B cell (primary cell): ENCODE measurements around the gene PRDM13. TPM values are rescaled to one million over a fixed set of nuclear protein-coding genes. Genes with fewer than 3 reads are reported as not detected.

Experiments used
- ATAC-seq: fragments of 200-7000 bp; cut with Tn5 transposase; one replicate; pipeline ENCODE4 v1.10.0; 2021; ENCODE audit warnings: low read depth, mild to moderate bottlenecking, moderate number of reproducible peaks, moderate library complexity
- CTCF ChIA-PET: fragments of 350-600 bp; sonication (Branson Sonifier 250); formaldehyde crosslinking; loops from one replicate; lab custom pipeline; 2021; ENCODE audit warnings: antibody characterized with exemption, inconsistent platforms; lab: Charles Lee
- POLR2A ChIA-PET: fragments of 350-600 bp; sonication (Branson Sonifier 250); formaldehyde crosslinking; loops from one replicate; lab custom pipeline; 2021; ENCODE audit warnings: antibody characterized with exemption; lab: Charles Lee
- DNase-seq: peaks from one replicate; pipeline ENCODE4 v3.0.0; 2013
- H2AFZ ChIP-seq: 2 replicates; pipeline ENCODE4 v1.6.1; 2012; ENCODE audit warnings: mild to moderate bottlenecking, low read depth, low read length; ENCODE audit not compliant: insufficient read depth, poor library complexity, severe bottlenecking
- H3K27ac ChIP-seq, 2 donors: 1 replicate in 1 of 2; 2 replicates in 1 of 2; pipeline ENCODE4 v1.5.1; 2012 to 2013; ENCODE audit warnings: low read length in 2 of 2, mild to moderate bottlenecking in 2 of 2, moderate library complexity in 1 of 2
- H3K27me3 ChIP-seq, 4 experiments: fragments of 200-600 bp in 1 of 4; sonication (generic) in 1 of 4; replicated peaks in 1 of 4; 1 replicate in 2 of 4; 2 replicates in 2 of 4; pipeline versions ENCODE4 v1.6.1 to v1.7.0; 2013 to 2016; ENCODE audit warnings: low read length in 3 of 4, mild to moderate bottlenecking in 2 of 4, mixed read lengths in 1 of 4, moderate library complexity in 1 of 4; ENCODE audit not compliant: insufficient read depth in 4 of 4, control insufficient read depth in 3 of 4; ENCODE audit errors: control extremely low read depth in 1 of 4
- H3K36me3 ChIP-seq, 2 experiments: replicated peaks in 1 of 2; 1 replicate in 1 of 2; 2 replicates in 1 of 2; pipeline versions ENCODE4 v1.6.1 to v1.7.1; 2013; ENCODE audit warnings: low read length in 1 of 2; ENCODE audit not compliant: insufficient read depth in 2 of 2, control insufficient read depth in 1 of 2; ENCODE audit errors: control extremely low read depth in 1 of 2, extremely low read depth in 1 of 2
- H3K4me1 ChIP-seq, 2 donors: fragments of 200-600 bp in 1 of 2; sonication (generic) in 1 of 2; 1 replicate in 1 of 2; 2 replicates in 1 of 2; pipeline versions ENCODE4 v1.5.1 to v1.6.1; 2013 to 2017; ENCODE audit warnings: low read length in 2 of 2; ENCODE audit not compliant: control insufficient read depth in 2 of 2, insufficient read depth in 2 of 2
- H3K4me2 ChIP-seq: replicated peaks from 2 replicates; pipeline ENCODE3; 2012; ENCODE audit warnings: mild to moderate bottlenecking, low read depth, low read length; ENCODE audit not compliant: poor library complexity, severe bottlenecking
- H3K4me3 ChIP-seq, 5 experiments: fragments of 200-600 bp in 1 of 5; sonication (generic) in 1 of 5; 1 replicate in 3 of 5; 2 replicates in 2 of 5; pipeline versions ENCODE4 v1.5.1 to v1.7.0; 2011 to 2016; ENCODE audit warnings: low read length in 4 of 5, mild to moderate bottlenecking in 4 of 5, low read depth in 2 of 5, control low read depth in 1 of 5, moderate library complexity in 1 of 5; ENCODE audit not compliant: insufficient read depth in 1 of 5; ENCODE audit errors: control extremely low read depth in 1 of 5, extremely low read depth in 1 of 5
- H3K79me2 ChIP-seq: fragments of 200-600 bp; sonication (generic); one replicate; pipeline ENCODE4 v1.6.0; 2016; ENCODE audit warnings: low read length; ENCODE audit not compliant: control insufficient read depth, insufficient read depth
- H3K9ac ChIP-seq: fragments of 200-600 bp; sonication (generic); 2 replicates; pipeline ENCODE4 v1.6.1; 2017; ENCODE audit warnings: mild to moderate bottlenecking, low read length, moderate library complexity
- H3K9me3 ChIP-seq, 3 donors: one replicate each; pipeline versions ENCODE4 v1.6.1 to v1.7.1; 2013; ENCODE audit warnings: low read length in 2 of 3; ENCODE audit not compliant: control insufficient read depth in 2 of 3, insufficient read depth in 1 of 3; ENCODE audit errors: control extremely low read depth in 1 of 3
- H4K20me1 ChIP-seq: 2 replicates; pipeline ENCODE4 v1.6.0; 2012; ENCODE audit warnings: mild to moderate bottlenecking, low read length; ENCODE audit not compliant: insufficient read depth, control insufficient read depth, poor library complexity, severe bottlenecking
- H3K27ac Mint-ChIP-seq: one replicate; pipeline ENCODE4 v1.8.0; 2021; ENCODE audit warnings: mixed read lengths
- H3K27me3 Mint-ChIP-seq: one replicate; pipeline ENCODE4 v1.8.0; 2021; ENCODE audit warnings: mixed read lengths
- H3K4me1 Mint-ChIP-seq: one replicate; pipeline ENCODE4 v1.8.0; 2021; ENCODE audit warnings: mixed read lengths
- H3K4me3 Mint-ChIP-seq: one replicate; pipeline ENCODE4 v1.8.0; 2021; ENCODE audit warnings: mixed read lengths
- H3K9me3 Mint-ChIP-seq: one replicate; pipeline ENCODE4 v1.8.0; 2022; ENCODE audit warnings: mixed read lengths; ENCODE audit not compliant: insufficient read depth
- EZH2 ChIP-seq: IDR thresholded peaks from 2 replicates; pipeline ENCODE4 v1.6.1; 2012; ENCODE audit warnings: borderline replicate concordance, low read depth, mild to moderate bottlenecking, moderate library complexity, low read length; ENCODE audit not compliant: insufficient read depth, poor library complexity, severe bottlenecking
- WGBS: methylation state at CpG from one replicate; pipeline ENCODE4 v1.1.5; 2013; ENCODE audit warnings: missing lambda C conversion rate; ENCODE audit not compliant: insufficient coverage; 5-methylcytosine and 5-hydroxymethylcytosine counted together
- intact Hi-C: fragments of 100-400 bp; cut with micrococcal nuclease; formaldehyde crosslinking; loops from one replicate; pipeline ENCODE4 v1.10.0; 2022
- polyA plus RNA-seq: library from polyadenylated mRNA; depleted of rRNA; stranded (reverse); fragments of >200 nt; gene quantifications from 2 replicates; pipeline ENCODE4 v1.2.3, GENCODE V29; 2012
- total RNA-seq, 2 donors: library from RNA; stranded (reverse); fragments of 120-200 nt in 1 of 2; gene quantifications; 1 replicate in 1 of 2; 2 replicates in 1 of 2; pipeline versions ENCODE4 v1.2.3 to v1.2.4, GENCODE V29; 2013 to 2022
- TF ChIP-seq, protein P1 (sequence below): fragments of 200-600 bp; IDR thresholded peaks from one replicate; pipeline ENCODE4 v1.8.0; 2022; ENCODE audit warnings: antibody characterized with exemption, mild to moderate bottlenecking

PRDM13 gene
- total and polyA plus RNA-seq, 2 donors (not counting 1 experiment from before 2014, with no cell fraction given): not detected

DNA sequence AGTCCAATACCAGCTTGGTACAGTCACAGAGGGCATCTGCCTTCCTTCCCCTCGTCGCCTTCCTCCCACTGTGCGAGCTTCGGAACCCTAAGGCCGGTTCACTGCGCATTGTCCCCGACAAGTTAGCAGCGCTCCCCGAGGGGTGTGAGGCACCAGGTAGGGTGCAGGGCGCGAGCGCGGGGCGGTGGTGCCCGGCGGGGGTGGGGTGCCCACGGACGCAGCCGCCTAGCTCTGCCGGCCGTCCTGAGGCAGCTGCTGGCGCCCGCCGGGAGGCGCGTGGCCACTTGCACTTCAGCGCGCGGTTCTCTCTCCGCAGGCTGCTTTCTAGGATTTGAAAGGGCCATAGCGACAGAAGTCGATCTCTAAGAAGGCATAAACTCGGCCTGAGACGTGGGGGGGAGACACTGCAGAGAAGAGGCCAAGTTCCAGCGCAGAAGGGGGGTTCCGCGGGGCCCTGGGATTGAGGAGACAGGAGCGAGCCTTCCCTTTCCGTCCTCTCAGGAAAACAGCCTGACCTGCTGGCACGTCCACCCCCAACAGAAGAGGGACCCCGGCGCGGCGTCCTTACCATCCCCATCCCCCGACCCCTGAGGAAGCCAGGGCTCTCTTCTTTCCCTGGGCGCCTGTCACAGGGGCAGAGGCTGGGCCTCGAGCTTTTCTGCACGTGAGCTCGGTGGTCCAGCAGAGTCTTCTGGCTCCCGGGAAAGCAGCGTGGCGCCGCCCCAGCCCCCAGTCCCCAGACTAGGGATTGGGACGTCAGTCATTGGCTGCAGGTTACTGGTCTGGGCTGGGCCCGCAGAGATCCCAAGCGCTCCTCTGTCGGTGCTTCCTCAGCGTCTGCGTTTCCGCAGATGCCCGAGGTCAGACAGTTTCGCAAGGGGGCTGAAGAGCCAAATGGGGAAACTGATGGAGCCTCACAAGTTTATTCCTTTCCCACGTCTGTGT, 15.6 kb upstream of the PRDM13 start:
- Histone ChIP-seq H2AFZ (peak overlapping the region; percentile 47), H3K4me2 (peak overlapping the region; percentile 65), H4K20me1 (no peaks in the 10 kb centered on the region), H3K9me3 (peaks cover 2 to 21% (median 3%) of the 10 kb centered on the region in 3 donors), H3K79me2 (no peaks in the 10 kb centered on the region), H3K27ac (no peak overlapping the region), H3K27me3 (peaks cover 5 to 65% (median 57%) of the 10 kb centered on the region in 4 experiments), H3K4me3 (no peak overlapping the region), H3K36me3 (no peaks in the 10 kb centered on the region), H3K9ac (peak overlapping the region; percentile 32), H3K4me1 (peaks cover 29 to 33% of the 10 kb centered on the region in 2 donors)
- H3K9me3 Mint-ChIP-seq: no peaks in the 10 kb centered on the region
- ChIA-PET CTCF (interaction anchor here (0.6 to 4.1 kb wide), 3 partner anchors 13 to 156 kb away, joined by 3 to 30 read pairs (median 3); no protein-coding TSS in a partner anchor), POLR2A (interaction anchor here (0.7 kb wide), 1 partner anchor 866 kb away, joined by 3 read pairs; no protein-coding TSS in a partner anchor)
- peaks cover 30% of the 10 kb centered on the region for H3K4me1 Mint-ChIP-seq
- peak overlapping the region; percentile 9 for H3K4me3 Mint-ChIP-seq
- ATAC-seq (no peak), DNase-seq (peak; percentile 44)
- peaks cover 64% of the 10 kb centered on the region for H3K27me3 Mint-ChIP-seq
- no peak overlapping the region for H3K27ac Mint-ChIP-seq
- no peak for TF ChIP-seq EZH2
- TF ChIP-seq, protein P1, sequence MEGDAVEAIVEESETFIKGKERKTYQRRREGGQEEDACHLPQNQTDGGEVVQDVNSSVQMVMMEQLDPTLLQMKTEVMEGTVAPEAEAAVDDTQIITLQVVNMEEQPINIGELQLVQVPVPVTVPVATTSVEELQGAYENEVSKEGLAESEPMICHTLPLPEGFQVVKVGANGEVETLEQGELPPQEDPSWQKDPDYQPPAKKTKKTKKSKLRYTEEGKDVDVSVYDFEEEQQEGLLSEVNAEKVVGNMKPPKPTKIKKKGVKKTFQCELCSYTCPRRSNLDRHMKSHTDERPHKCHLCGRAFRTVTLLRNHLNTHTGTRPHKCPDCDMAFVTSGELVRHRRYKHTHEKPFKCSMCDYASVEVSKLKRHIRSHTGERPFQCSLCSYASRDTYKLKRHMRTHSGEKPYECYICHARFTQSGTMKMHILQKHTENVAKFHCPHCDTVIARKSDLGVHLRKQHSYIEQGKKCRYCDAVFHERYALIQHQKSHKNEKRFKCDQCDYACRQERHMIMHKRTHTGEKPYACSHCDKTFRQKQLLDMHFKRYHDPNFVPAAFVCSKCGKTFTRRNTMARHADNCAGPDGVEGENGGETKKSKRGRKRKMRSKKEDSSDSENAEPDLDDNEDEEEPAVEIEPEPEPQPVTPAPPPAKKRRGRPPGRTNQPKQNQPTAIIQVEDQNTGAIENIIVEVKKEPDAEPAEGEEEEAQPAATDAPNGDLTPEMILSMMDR: no peak
- WGBS: 10% methylated on average over 63 of the region's 63 CpGs
- intact Hi-C loops: no loop called here
